Astrocyte of the cerebellum (primary cell): Measurements from ENCODE around the gene GPR152.

Experiments
- DNase-seq: peaks from one replicate; pipeline ENCODE4 v3.0.0-alpha.2; 2011; ENCODE audit warnings: low read depth
- H3K4me3 ChIP-seq: 2 replicates; pipeline ENCODE4 v1.5.1; 2011; ENCODE audit warnings: mild to moderate bottlenecking, low read depth, low read length, moderate library complexity
- in situ Hi-C: cut with HindIII; loops from 2 replicates; pipeline ENCODE4 v1.10.0; 2017; ENCODE audit warnings: low sequenced_read_pairs
- TF ChIP-seq, protein P1 (sequence below): IDR thresholded peaks from 2 replicates; pipeline ENCODE4 v1.5.1; 2012; ENCODE audit warnings: low read length, low read depth, moderate library complexity, mild to moderate bottlenecking; ENCODE audit errors: missing control alignments

Gene GPR152

DNA sequence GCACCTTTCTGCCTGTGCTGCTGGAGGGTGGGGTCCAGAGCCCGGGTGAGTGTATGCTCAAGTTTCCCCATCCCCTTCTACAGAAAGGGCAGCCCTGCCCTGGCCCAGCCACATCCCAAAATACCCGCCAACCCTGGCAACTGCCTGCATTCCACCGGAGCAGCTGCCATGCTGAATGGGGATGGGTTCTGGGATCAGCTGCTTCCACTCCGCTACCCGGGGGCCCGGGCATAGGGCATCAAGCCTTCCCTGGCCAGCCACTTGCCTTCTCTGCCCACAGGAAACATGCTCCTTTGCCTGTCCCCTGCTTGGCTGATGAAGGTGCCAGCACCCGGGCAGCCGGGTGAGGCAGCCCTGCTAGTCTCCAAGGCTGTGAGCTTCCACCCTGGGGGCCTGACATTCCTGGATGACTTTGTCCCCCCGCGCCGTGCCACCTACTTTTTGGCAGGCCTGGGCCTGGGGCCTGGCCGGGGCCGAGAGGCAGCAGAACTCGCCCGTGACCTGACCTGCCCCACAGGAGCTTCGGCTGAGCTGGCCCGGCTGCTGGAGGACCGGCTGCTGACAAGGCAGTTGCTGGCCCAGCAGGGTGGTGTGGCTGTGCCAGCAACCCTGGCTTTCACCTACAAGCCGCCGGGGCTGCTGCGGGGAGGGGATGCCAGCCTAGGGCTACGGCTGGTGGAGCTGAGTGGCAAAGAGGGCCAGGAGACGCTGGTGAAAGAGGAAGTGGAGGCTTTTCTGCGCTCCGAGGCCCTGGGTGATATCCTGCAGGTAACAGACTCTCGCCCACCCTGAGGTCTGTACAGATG lies 33.9 kb downstream of the GPR152 start:
- in situ Hi-C loops: no loop called here
- no peak overlapping the region for H3K4me3 ChIP-seq
- TF ChIP-seq, protein P1, sequence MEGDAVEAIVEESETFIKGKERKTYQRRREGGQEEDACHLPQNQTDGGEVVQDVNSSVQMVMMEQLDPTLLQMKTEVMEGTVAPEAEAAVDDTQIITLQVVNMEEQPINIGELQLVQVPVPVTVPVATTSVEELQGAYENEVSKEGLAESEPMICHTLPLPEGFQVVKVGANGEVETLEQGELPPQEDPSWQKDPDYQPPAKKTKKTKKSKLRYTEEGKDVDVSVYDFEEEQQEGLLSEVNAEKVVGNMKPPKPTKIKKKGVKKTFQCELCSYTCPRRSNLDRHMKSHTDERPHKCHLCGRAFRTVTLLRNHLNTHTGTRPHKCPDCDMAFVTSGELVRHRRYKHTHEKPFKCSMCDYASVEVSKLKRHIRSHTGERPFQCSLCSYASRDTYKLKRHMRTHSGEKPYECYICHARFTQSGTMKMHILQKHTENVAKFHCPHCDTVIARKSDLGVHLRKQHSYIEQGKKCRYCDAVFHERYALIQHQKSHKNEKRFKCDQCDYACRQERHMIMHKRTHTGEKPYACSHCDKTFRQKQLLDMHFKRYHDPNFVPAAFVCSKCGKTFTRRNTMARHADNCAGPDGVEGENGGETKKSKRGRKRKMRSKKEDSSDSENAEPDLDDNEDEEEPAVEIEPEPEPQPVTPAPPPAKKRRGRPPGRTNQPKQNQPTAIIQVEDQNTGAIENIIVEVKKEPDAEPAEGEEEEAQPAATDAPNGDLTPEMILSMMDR: no peak
- DNase-seq: no peak

DNA sequence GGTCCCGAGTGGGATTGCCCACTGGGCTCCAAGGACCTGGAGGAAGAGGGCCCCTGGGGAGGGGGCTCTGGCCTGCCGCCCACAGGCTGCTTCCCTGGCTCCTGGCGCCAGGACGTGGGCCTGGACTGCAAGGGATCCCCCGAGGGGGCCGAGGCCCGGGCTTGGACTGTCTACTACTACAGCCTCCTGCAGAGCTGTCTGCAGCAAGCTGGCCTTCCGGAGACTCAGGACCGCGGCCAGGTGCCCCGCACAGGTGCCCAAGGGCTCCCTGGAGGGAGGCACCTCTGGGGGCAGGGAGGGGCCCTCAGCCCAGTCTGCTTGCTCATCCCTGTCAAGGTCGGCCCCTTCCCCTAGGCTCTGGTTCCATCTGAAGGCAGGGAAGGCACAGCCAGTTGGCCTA lies 35.1 kb downstream of the GPR152 start:
- H3K4me3 ChIP-seq: no peak overlapping the region
- TF ChIP-seq, protein P1: no peak
- in situ Hi-C loops: no loop called here
- DNase-seq: no peak

DNA sequence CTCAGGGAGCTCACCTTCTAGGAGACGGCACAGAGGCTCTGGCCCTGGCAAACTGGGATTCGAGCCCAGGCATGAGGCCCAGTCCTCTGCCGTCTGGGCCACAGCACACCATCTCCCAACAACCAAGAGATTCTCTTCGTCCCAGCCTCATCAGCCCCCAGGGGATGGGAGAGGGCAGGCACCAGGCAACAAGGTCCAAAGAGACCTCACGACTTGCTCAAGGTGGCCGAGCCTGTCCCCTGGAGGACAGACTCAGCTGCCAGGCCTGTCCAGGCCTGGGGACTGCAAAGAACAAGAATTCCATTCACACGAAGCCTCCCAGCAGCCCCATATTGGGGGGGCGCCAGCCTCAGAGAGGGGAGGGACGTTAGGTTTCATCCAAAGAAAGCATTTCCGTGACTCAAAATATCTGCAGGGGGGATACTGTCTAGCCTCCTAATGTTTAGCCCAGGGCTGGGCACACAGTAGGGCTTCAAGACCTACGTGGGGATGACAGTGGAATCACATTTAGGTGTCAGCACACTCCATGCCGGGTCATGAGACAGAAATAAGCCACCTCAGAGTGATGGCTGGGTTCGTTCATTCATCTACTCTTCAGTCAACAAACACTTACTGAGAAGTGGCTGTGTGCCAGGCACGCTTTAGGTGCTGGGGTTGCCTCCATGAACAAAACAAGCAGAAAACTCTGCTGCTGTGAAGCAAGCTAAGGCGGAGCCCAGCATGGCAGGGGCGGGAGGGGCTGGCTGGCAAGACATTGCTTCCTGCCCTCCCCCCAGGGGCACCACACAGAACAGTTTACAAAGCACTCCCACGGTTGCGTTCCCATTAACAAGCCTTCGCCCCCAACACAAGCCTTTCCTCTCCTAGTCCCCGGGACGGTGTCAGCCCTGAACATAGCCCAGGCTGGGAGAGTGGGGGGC lies 35.9 kb downstream of the GPR152 start:
- DNase-seq: no peak
- TF ChIP-seq, protein P1: no peak
- H3K4me3 ChIP-seq: no peak overlapping the region
- in situ Hi-C loops: no loop called here

DNA sequence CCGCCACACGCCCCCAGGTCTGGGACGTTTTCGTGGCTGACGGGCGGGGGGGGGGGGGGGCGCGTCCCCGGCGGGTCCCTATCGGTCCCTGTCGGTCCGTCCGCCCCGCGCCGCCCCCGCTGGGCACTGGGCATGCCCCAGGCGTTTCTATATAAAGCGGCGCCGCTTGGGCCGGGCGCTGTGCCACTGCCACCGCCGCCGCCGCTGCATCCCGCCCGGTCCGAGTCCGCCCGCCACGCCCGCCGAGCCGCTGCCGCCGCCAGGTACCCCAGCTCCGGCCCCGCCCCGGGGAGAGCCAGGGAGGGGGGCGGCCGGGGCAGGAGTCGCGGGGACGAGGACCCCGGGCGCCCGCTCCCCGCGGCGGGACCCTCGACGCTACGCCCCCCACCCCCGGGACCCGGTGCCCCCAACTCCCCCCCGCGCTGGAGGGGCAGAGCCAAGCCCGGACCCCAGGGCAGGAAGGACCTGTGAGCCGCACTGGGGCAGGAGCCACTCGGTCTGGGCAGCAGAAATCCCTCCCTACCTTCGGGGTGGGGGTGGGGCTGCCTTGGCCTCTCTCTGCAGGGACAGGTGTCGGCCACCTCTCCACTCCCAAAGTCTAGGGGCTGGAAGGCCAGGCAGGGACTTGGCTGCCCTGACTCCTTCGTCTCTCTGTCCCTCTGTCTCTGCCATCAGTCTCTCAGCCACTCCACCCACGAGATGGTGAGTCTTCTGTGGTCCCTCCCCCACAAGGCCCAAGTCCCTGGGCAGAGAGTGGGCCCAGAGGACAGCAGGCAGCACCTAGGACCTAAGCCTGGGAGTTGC lies 36.8 kb downstream of the GPR152 start, which contains the start of gene CARNS1:
Gene CARNS1, plus strand, starts transcription at position 178 of the 804 bp plus-strand sequence. Its CDS starts 522 bp downstream, at position 700.
- in situ Hi-C loops: no loop called here
- no peak within 1 kb of the TSS for H3K4me3 ChIP-seq
- TF ChIP-seq, protein P1: no peak
- no peak for DNase-seq

DNA sequence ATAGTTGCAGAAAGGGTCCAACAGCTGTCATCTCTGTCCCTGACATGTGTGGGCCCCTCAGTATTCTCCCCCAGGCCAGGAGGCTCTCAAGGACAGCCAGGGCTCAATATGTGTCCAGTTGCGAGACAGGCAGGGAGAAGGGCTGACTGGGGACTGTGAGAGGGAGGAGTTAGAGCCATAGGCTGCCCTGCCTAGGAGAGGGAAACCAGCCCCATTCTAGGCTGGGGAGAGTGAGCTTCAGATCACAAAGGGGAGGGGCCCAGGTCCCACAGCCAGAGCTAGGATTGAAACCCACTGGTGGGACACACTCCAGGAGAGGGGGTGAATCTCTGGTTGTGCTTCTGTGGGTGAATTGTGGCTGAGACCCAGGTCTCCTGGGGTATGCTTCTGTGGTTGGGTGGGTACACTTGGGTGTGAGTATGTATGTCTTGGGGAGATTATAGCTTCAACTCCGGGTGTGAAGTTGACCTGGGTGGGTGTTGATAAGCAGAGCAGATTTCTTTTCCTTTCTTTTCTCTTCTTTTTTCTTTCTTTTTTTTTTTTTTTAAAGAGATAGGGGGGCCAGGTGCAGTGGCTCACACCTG lies 39.2 kb downstream of the GPR152 start:
- DNase-seq: no peak
- in situ Hi-C loops: no loop called here
- no peak overlapping the region for H3K4me3 ChIP-seq
- TF ChIP-seq, protein P1: no peak
